ENCODE data around the gene FLAD1.

- TF ChIP-seq CTCF (IDR thresholded peaks at IDR 0.05; ENCODE audit: low read depth, low read length): no peak
- no peak for TF ChIP-seq EZH2phosphoT487 (IDR thresholded peaks at IDR 0.05; ENCODE audit: low read depth)
Measured at GRCh38 chr1:154974808-154975408, 8.2 kb upstream of the FLAD1 start.
